Measurements from ENCODE around the gene ZSWIM9.

GRCh38 chr19:48203794-48204628, 33.5 kb downstream of the ZSWIM9 start:
- TF ChIP-seq CTCF (IDR thresholded peaks at IDR 0.05) (no peak), EZH2 (IDR thresholded peaks at IDR 0.05) (no peak), EZH2phosphoT487 (IDR thresholded peaks at IDR 0.05) (no peak)
